Measurements from ENCODE around the gene AFG1L. TPM values are rescaled to one million over a fixed set of nuclear protein-coding genes. Genes with fewer than 3 reads are reported as not detected.
"Not testable (repeated sequence)": the region's sequence is repeated elsewhere in the genome, so short reads cannot be mapped to it uniquely, and the experiment has no call there.

Gene AFG1L
- total RNA-seq, 2 donors from 2014 or later = 2.9 to 4.1 TPM

GRCh38 chr6:108446629-108447150, 151.8 kb downstream of the AFG1L start:
- no peak for DNase-seq (ENCODE audit: low spot score)
- Histone ChIP-seq H3K9me3 (no peaks in the 10 kb centered on the region), H3K4me3 (no peak overlapping the region), H3K27ac (no peak overlapping the region), H3K36me3 (no peaks in the 10 kb centered on the region), H3K27me3 (no peaks in the 10 kb centered on the region), H3K4me1 (no peaks in the 10 kb centered on the region)
- no peak for TF ChIP-seq CTCF (IDR thresholded peaks at IDR 0.05)

- TF ChIP-seq CTCF (IDR thresholded peaks at IDR 0.05) = no peak
- no peak overlapping the region for H3K27ac ChIP-seq
- DNase-seq (ENCODE audit: low spot score) = no peak
Observed at GRCh38 chr6:108448481-108448880, 153.6 kb downstream of the AFG1L start.

GRCh38 chr6:108449717-108450116, 154.9 kb downstream of the AFG1L start:
- DNase-seq (ENCODE audit: low spot score); H3K27me3 ChIP-seq; H3K27ac ChIP-seq; H3K36me3 ChIP-seq; H3K9me3 ChIP-seq; H3K4me3 ChIP-seq: not testable (repeated sequence)
- peaks cover 0 to 17% of the 10 kb centered on the region in 2 donors for H3K4me1 ChIP-seq

More at GRCh38 chr6:108448481-108448880, 153.6 kb downstream of the AFG1L start:
- Histone ChIP-seq H3K36me3 (no peaks in the 10 kb centered on the region), H3K4me3 (no peak overlapping the region), H3K4me1 (peaks cover 0 to 10% of the 10 kb centered on the region in 2 donors), H3K27me3 (no peaks in the 10 kb centered on the region), H3K9me3 (no peaks in the 10 kb centered on the region)

- Histone ChIP-seq H3K9me3 (no peaks in the 10 kb centered on the region), H3K4me3 (no peak overlapping the region), H3K36me3 (no peaks in the 10 kb centered on the region), H3K27ac (no peak overlapping the region), H3K27me3 (no peaks in the 10 kb centered on the region), H3K4me1 (peaks cover 0 to 17% of the 10 kb centered on the region in 2 donors)
- TF ChIP-seq CTCF (IDR thresholded peaks at IDR 0.05) = no peak
- DNase-seq (ENCODE audit: low spot score) = no peak
Observed at GRCh38 chr6:108451816-108452215, 157.0 kb downstream of the AFG1L start.

GRCh38 chr6:108452711-108453195, 157.9 kb downstream of the AFG1L start:
- Histone ChIP-seq H3K4me1 (peaks cover 0 to 17% of the 10 kb centered on the region in 2 donors), H3K36me3 (no peaks in the 10 kb centered on the region), H3K27me3 (no peaks in the 10 kb centered on the region), H3K27ac (peak overlapping the region in 1 of 2 donors; percentile 12), H3K9me3 (no peaks in the 10 kb centered on the region), H3K4me3 (no peak overlapping the region)
- TF ChIP-seq CTCF (IDR thresholded peaks at IDR 0.05) = no peak
- DNase-seq (ENCODE audit: low spot score) = no peak

GRCh38 chr6:108453601-108454185, 158.8 kb downstream of the AFG1L start:
- no peak overlapping the region for H3K27ac ChIP-seq
- DNase-seq (ENCODE audit: low spot score) = no peak
- no peaks in the 10 kb centered on the region for H3K27me3 ChIP-seq

More at GRCh38 chr6:108453601-108454185, 158.8 kb downstream of the AFG1L start:
- Histone ChIP-seq H3K4me1 (peaks cover 0 to 17% of the 10 kb centered on the region in 2 donors), H3K36me3 (no peaks in the 10 kb centered on the region), H3K4me3 (no peak overlapping the region), H3K9me3 (no peaks in the 10 kb centered on the region)
- TF ChIP-seq CTCF (IDR thresholded peaks at IDR 0.05) = no peak
